Stimulated activated CD8-positive, alpha-beta memory T cell treated with anti-CD3 and anti-CD28 coated beads, Interleukin-4, amount 100 ng/mL, for 4 hours (primary cell): ENCODE data around the gene PITPNM3.

Experiments
- DNase-seq, 2 donors: peaks; one replicate each; pipeline ENCODE4 v3.0.0-alpha.2; 2020; ENCODE audit warnings: low read depth in 2 of 2, low spot score in 1 of 2

Gene PITPNM3

DNA sequence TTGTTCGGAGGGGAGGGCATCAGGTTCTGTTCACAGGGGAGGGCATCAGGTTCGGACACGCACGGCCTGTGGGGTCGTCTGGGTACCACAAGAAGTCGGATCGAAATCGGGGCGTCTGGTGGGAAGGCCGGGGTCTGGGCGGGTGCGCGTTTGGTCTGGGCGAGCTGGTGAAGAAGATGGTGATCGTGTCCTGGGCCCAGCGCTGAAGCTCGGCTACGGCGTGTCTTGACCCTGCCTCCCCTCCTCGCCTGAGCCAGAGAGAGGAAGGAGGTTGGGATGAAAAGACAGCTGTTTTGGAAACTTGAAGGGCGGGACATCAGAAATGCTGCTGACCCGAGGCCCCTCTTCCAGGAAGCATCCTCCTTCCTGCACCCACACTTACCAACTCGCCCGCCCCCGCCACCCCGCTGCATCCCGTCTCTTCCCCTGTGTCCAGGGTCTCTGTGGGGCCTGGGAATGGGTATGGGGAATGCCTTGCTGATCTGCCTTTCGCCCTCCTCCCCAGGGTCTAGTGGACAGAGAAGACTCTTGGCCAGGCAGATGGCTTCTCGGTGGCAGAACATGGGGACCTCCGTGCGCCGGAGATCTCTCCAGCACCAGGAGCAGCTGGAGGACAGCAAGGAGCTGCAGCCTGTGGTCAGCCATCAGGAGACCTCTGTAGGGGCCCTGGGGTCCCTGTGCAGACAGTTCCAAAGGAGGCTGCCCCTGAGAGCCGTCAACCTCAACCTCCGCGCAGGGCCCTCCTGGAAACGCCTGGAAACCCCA is 111.6 kb downstream of the PITPNM3 start:
- DNase-seq = no peak

DNA sequence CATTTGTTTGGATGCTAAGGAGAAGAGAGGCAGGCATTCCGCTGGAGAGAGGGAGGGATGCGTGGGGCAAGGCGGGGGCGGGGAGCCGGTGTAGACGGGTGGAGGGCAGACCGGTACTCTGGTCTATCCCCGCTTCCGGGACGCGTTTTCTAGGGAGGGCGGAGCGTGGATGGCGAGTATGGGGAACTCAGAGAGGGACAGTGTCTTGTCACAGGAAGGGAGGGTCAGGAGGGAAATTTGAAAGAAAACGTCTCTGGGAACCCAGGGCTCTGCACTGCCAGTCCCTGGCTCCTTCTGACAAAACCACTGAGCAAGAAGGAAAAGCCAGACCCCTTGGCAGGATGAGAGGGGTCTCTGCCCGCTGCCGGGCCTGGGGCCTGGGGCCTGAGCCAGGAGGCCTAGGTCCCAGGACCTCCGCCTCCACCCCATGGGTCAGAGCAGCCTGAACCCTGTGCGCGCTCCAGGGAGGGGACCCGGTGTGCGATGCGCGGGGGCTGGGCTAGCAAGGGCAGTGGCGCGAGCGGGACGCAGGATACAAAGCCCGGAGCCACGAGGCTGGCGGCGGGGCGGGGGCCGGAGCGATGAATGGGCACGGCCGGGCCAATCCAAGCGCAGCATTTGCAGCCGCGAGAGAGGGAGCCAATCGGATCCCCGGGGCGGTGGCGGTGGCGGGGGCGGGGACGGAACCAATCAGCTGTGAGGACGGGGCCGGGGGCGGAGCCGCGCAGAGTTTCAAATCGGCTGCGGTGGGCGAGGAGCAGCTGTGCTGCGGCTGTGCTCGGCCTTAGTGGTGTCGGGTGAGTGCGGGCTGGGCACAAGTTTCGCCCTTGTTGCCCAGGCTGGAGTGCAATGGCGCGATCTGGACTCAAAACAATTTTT is 112.4 kb downstream of the PITPNM3 start, which contains the start of gene PIMREG:
Gene PIMREG, plus strand, starts transcription at position 764 of the 879 bp plus-strand sequence. CDS start 656 bp downstream, outside the sequence.
- peak; percentile 90 to 93 for DNase-seq

DNA sequence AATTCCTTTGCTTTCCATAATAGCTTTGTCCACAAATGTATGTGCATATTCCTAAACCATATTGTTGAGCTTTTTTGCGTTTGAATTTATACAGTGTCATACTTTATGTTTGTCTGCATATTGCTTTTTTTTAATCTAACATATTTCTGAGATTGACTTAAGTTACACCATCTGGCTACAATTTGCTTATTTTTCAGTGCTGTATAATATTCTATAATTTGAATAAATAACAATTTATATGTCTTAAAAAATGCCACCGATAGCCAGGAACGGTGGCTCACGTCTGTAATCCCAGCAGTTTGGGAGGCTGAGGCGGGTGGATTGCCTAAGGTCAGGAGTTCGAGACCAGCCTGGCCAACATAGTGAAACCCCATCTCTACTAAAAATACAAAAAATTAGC is 113.6 kb downstream of the PITPNM3 start:
- no peak for DNase-seq

DNA sequence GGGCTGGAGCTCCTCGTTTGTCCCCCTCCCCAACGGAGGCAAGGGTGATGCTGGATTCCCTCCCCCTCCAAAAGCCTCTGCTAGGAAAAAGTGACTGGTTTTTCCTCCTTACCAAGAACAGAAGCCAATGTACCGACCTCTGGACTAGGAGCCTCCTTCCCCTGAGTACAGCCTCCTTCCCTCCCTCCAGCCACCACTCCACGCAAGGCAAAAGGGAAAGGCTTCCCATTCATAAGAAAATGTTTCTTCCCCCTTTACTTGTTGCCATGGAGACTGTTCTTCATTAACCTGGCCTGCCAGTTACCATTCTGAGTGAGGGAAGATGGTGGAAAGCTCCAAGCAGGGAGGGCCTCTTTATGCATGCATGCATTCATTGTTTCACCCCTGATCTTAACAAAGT is 116.4 kb downstream of the PITPNM3 start:
- no peak for DNase-seq

DNA sequence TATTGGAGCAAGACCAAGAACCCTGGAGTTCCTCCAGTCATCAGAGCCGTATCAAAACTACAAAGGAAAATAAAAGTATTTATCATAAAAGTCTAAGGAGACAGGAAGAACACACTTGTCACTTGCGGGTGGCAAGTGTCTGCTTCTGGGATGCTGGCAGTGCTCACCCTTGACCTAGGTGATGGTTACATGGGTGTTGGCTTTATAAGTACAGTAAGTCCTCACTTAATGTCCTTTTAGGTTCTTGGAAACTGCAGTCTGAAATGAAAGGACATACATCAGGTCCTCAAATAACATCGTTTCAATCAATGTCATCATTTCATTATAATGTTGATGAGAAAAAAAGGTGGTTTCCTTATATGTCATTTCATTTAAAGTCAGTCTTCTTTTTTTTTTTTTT is 118.4 kb downstream of the PITPNM3 start:
- no peak for DNase-seq

DNA sequence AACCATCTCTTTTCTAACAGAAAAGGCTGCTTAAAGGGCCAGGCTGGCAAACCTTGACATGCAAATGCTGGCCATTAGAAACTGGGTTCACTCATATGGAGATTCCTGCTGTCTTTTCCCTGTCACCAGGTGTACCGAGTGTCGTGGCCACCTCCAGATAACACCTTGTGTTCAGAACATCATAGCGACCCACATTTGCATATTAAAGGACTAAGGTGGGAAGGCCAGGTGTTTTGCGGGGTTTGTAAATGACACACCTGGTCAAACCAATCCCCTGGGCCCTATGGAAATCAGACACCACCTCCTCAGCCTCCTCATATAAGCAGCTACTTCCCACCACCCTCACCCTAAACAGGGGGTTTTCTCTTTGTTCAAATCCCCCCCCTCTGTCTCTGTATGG is 118.9 kb downstream of the PITPNM3 start:
- DNase-seq = no peak

DNA sequence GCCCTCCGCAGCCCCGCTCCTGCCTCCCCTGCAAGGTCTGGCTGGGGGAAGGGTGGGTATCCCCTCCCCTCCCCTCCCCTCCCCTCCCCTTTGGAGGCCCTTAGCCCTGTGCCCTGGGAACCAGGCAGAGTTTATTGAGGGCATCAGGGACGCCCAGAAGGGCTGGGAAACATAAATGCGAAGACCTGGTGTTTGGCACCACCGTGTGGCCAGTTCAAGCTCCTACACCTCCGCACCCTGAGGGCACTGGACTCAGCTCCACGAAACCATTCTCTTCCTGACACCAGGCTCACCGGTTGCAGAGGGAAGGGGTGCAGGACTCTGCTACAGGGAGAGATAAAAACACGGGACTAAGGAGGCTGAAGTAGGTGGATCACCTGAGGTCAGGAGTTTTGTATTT is 120.4 kb downstream of the PITPNM3 start:
- peak; percentile 15 to 25 for DNase-seq

DNA sequence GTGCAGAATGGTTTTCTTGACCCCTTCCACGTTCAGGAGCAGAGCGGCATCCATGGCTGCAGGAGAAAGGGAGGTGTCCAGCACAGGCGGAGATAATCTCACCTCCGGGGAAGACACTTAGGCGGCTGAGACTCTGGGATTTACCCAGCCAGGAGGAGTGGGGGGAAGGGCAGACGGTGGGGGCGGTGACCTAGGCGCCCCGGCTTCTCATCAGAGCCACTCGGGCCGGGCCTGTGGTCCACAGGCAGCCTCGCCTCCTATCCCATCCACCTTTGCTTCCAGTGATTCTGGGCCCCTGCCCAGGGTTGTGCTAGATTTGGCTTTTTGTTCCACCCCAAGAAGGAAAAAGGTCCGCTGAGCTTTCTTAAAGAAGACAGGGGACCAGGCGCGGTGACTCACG is 121.3 kb downstream of the PITPNM3 start, which contains the start of gene AIPL1:
Gene AIPL1, minus strand, starts transcription at position 71 of the 400 bp plus-strand sequence. Its CDS starts 17 bp downstream, at position 54.
- no peak for DNase-seq

DNA sequence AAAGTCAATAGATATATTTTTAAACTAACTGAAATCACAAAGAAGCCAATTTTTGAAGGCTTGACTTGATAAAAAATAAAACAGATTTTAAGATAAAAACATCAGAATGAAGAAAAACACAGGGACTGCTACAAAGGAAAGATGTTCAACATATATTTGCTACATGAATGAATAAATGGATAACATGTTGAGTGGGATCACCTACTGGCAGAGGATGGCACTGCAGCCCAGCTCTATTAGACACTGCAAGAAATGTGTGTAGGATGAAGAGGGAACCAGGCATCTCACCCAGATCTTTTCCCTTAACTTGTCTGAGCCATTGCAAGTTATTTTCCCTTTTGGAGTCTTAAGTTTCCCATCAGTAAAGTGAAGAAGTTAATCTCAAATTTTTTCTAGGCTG is 125.6 kb downstream of the PITPNM3 start:
- DNase-seq = no peak

DNA sequence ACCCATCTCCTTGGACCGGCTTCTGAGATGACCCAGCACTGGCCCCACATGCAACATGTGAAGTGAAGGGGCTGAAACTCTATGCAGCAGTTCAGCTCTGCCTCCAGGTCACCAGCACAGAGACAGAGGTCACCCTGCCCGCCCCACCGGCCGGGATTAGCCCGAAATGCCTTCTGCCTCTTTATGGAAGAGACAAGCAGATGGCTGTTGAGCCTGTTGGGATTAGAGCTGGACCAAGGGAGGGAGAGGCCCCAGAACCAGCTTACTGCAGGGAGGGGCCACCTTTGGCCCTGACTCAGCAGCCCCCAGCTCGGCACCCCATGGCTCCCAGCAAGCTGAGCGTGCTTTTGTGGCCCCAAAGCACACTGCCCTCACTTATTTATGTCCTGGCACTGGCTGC is 127.1 kb downstream of the PITPNM3 start:
- DNase-seq = no peak

DNA sequence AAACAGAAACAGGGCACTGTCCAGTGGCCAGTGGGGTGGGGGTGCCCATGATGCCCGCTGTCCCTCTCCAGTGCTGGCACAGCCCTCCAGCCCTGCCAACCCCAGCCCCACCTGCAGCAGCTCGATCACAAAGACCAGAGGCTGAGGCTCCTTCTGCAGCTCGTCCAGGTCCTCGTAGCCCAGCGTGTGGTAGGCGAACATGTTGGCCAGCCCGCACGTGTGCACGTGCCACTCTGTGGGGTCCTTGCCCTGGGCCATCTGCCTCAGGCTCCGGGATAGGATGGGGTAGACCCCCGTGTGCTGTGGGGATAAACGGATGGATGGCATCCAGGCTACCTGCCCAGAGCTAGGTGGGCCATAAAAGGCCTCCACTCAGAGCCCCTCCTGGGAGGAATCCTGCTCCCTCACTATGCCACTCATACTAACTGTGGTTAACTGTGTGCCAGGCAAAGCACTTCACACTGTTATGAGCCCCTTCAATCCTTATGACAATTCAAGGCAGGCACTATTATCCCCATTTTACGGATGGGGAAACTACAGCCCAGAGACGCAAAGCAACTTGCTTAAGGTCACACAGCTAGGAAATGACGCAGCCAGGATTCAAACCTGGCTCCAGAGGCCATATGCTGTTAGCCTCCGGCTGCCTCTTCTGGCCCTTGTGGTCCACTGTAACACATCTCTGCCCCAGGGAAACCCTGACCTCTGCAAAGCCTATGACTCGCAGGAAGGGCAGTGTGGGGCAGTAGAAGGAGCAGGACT is 128.0 kb downstream of the PITPNM3 start:
- no peak for DNase-seq

DNA sequence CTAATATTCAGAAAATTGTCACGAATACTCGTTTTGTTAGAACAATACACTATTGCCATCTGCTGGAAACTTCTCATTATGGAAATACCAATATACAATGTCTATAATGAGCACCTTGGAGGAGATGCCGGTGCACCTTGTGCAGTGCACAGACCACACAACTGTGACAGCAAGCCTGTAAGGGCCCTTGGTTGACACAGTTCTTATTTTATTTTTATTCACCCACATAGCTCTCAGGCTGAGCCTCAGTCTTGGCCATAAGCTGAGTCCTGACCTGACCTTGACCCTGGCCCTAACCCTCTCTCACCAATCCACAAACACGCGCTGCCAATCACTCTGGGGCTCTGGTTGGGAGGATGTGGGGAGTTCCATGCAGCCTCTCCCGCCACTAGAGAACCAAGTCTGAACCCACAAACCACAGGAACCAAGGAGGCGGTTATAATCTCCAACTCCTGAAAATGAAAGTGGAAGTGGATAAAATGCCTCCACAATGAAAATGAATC is 129.0 kb downstream of the PITPNM3 start:
- peak in 1 of 2 donors; percentile 7 for DNase-seq

DNA sequence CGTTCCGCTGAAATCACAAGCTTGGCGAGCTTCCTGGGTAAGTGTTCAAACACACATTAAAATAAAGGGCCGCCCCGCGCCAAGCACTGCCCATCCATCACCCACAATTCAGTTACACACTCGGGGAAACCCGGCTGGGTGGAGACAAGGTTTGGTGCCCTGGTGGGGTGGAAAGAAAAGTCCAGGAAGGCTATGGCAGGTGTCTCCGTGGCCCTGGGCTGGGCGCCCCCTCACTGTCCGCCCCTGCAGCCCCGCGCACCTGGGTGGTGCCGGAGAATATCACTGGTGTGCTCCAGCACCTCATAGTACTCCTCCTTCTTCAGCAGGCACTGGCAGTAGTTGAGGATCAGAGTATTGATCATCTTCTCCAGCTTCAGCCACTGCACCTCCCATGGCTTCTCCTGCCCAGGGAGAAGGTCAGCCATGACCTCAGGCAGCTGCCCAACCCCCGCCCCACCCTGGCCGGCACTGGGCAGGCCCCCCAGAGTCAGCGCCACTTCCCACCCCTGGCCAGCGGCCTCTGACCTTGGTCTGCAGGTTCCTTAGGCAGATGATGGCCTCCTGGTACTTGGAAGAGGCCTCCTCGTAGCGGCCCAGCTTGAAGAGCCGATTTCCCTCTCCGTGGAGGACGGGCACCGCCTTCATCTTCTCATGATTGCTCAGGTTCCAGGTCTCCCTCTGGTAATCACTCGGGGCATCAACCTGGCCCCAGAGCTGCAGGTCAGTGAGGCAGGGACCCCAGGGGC is 129.8 kb downstream of the PITPNM3 start:
- DNase-seq = no peak

DNA sequence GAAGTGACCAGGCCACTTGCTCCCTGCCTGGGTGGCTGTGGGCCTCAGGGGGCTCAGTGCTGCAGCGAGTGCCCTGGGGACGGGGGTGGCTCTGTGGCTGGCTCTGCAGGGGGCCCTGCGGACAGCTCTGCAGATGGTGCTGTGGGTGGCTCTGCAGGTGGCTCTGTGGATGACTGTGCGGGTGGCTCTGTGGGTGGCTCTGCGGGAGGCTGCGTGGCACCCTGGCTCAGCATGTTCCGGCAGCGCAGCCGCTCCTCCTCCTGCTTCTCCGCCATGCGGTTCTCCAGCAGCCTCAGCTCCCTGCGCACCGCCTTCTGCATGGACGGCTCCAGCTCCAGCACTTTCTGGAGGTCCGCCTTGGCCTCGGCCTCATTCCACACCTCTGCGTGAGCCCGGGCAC is 130.9 kb downstream of the PITPNM3 start:
- no peak for DNase-seq

DNA sequence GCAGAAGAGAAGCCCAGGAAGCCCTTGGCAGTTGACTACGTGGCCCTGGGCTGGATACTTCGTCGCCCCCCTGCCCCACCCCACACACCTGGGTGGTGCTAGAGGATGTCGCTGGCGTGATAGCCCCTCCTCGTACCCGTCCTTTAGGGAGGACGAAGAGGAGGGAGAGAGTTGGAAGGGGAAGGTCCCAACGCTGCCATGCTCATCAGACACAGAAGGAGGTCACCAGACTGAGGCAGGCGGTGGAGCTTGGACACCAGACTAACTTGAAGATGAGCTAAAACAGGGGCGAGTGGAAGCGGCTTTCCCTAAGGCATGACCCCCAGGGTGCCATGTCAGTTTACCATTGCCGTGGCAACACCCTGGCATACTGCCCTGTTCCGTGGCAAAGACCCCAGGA is 132.4 kb downstream of the PITPNM3 start:
- DNase-seq = no peak

DNA sequence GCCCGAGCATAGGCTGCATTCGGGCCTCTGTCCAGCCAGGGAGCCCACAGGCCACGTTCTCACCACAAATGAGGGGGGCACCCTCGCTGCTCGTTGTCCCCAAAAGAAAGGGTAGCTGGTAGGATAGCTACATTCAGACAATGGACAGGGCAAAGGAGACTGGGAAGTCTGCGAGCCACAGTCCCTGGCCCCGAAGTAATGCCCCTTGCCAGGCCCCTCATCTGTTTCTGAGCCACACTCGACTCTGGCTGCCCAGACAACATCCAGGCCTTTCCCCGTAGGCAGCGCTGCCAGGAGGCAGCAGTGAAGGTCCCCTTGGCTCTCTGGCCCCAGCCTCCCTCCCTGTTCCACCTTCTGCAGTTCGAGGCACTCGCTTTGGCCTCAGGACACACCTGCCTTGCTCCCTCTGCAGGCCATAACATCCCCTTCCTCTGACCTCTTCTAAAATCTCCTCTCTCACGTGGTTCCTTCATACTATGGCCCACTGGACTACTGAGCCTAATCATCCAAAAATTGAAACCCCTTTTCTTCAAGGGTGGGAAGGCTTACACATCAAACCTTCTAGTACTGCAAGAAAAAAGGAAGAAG is 133.6 kb downstream of the PITPNM3 start:
- DNase-seq = no peak

DNA sequence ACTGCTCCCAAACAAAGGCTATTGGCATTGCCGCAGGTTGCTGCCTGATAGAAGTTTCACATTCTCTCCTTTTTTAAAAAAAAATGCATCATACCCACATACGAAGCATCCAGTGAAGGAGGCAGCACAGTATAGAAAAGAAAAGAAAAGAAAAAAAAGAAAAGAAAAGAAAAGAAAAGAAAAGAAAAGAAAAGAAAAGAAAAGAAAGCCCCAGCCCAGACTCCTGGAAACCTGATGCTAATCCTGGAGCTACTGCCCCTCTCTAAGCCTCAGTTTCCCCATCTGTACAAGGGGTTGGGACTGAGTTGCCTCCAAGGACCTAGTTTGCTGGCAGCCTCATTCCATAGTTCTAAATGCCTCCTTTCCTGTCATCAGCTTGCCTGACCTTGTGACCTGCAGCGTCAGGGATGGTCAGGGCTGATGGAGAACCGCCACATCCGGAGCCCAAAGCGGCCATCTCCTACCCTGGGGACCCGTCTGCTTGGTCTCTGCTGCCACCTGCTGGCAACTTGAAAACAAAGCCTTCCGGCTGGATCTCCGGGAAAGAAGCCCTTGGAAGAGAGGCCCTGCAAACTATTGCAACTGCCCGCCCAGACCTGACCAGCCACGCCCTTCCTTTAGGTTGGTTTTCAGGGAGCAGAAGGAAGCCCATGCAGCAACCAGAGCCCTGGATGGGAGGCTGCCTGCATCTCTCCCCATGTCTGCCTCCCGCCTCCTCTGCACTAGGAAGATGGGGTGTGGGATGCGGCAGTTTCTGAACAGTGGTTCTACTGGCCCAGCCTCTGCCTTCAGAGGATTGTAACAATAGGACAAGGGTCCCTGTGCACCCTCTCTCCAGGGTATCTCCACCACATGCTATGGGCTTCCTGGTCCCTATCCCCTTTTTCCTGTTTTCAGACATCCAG is 134.4 kb downstream of the PITPNM3 start:
- peak; percentile 40 for DNase-seq

DNA sequence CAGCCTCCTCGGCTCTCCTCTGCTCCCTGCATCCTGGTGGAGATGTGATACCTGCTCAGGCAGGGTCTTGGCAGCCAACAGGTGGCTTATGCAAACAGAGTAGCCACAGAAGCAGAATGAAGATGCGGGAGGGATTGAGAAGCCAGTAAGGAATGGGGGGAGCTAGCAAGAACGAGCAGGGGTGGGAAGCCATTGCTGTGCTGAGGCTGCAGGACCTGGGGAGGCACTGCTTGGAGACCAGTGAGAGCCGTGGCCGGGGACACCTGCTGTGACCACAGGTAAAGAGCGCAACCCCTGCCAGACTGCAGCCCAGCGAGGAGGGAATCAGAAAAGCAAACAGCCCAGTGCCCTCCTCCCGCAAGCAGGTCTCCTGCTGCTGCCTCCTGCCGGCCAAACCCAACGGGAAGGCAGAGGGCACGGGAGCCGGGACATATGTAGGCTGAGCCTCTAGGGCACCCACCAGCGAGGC is 136.1 kb downstream of the PITPNM3 start:
- no peak for DNase-seq

DNA sequence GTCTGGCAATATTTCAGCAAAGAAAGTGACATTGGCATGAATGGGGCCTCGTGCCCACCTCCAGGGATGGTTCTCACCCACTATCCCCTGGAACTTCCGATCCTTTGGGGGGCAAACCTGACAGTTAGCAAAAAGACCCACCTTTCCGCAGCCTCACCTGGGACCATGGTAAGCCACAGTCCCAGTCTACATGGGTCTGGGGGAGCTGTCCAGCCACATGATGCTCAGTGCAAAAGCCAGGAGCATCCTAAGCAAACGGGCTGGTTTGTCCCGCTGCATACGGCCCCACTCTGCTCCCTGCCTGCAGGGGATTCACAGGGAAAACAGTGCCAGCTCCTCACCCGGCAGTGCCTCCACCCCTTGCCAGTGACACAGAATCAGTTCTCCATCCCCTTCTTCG is 140.7 kb downstream of the PITPNM3 start:
- DNase-seq = no peak
